ENCODE results near the gene PRKD1.

PRKD1 gene

DNA sequence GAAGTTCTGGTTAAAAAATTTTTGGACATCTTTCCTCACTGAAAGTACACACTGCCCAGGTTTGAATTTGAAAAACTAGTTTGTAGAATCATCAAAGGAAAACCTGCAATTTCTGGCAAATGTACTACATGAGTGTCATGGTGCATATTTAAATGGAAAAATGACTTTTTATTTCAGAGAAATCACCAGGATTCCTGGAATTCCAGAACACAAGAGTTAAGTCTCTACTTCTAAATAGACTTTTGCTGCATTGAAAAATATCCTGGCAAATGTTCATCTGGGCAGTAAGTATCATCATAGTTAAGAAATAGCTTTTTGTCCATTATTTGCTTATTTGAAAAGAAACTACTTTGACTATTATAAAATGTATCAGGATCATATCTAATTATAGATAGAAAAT, 275.1 kb downstream of the PRKD1 start:
- no peaks in the 10 kb centered on the region for H3K4me1 ChIP-seq (ENCODE audit: control insufficient read depth, insufficient read depth, low read length)
- no peaks in the 10 kb centered on the region for H3K27me3 ChIP-seq (ENCODE audit: control insufficient read depth, insufficient read depth, low read length)
- H3K9ac ChIP-seq (ENCODE audit: low read depth, low read length): no peak overlapping the region
- H3K4me3 ChIP-seq (ENCODE audit: low read depth, low read length): no peak overlapping the region
- H3K9me3 ChIP-seq (ENCODE audit: control insufficient read depth, insufficient read depth, low read length): peaks cover under 1% of the 10 kb centered on the region
- H3K36me3 ChIP-seq (ENCODE audit: control insufficient read depth, insufficient read depth, low read length): no peaks in the 10 kb centered on the region

DNA sequence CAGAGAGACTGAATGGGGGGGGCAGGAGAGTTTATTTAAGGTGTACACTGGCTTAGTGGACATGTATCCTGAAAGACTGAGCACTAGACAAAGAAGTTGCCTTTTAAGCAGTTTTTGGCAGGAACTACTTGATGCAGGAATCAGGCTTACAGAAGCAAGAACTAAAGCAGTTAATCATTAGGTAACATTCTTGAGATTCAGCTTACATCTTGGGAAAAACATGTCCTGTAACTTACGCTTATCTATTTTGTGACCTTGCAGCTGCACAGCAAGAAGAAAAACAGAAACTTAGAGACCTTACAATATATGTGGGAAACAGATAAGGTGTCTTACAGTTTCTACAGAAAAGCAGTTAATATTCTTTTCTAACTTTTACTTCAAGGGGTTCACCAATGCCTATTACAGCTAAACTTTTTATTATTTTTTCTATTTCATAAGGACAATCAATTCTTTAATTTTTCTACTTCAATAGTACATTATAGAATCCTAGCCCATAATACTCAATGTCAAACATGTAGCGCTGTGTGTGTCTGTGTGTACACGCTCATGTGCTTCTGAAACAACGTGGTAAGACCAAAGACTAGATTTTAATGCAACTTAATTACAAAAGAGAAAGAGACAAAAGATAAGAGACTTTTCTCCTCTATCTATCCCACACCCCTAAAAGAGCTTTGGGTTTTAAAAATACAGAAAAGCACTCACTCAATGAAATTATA, 276.9 kb downstream of the PRKD1 start:
- H3K4me1 ChIP-seq (ENCODE audit: control insufficient read depth, insufficient read depth, low read length): no peaks in the 10 kb centered on the region
- H3K36me3 ChIP-seq (ENCODE audit: control insufficient read depth, insufficient read depth, low read length): no peaks in the 10 kb centered on the region
- H3K9me3 ChIP-seq (ENCODE audit: control insufficient read depth, insufficient read depth, low read length): peaks cover 3% of the 10 kb centered on the region
- H3K4me3 ChIP-seq (ENCODE audit: low read depth, low read length): no peak overlapping the region
- H3K9ac ChIP-seq (ENCODE audit: low read depth, low read length): no peak overlapping the region
- no peaks in the 10 kb centered on the region for H3K27me3 ChIP-seq (ENCODE audit: control insufficient read depth, insufficient read depth, low read length)

DNA sequence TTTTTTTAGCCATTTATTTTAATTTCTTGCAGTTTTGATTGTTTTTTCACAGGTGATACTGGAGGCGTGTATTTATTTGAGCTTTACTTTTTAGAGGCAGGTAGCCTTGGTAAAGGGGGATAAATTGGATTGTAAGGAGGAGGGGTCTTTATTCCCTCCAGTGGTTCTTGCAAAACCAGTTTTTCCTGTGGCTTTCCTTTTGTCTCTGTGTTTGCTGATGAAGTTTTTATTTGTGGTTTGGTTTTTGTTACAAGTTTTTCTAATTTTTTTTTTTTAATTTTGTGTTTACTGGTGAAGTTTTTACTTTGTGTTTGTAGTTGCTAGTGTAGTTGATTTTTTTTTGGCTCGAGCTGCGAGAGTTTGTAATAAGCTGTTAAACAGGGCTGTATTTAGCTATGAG, 278.5 kb downstream of the PRKD1 start:
- Histone ChIP-seq H3K27me3 (ENCODE audit: control insufficient read depth, insufficient read depth, low read length) (no peaks in the 10 kb centered on the region), H3K36me3 (ENCODE audit: control insufficient read depth, insufficient read depth, low read length) (no peaks in the 10 kb centered on the region), H3K9me3 (ENCODE audit: control insufficient read depth, insufficient read depth, low read length) (peaks cover 3% of the 10 kb centered on the region), H3K4me3 (ENCODE audit: low read depth, low read length) (no peak overlapping the region), H3K4me1 (ENCODE audit: control insufficient read depth, insufficient read depth, low read length) (no peaks in the 10 kb centered on the region), H3K9ac (ENCODE audit: low read depth, low read length) (no peak overlapping the region)

DNA sequence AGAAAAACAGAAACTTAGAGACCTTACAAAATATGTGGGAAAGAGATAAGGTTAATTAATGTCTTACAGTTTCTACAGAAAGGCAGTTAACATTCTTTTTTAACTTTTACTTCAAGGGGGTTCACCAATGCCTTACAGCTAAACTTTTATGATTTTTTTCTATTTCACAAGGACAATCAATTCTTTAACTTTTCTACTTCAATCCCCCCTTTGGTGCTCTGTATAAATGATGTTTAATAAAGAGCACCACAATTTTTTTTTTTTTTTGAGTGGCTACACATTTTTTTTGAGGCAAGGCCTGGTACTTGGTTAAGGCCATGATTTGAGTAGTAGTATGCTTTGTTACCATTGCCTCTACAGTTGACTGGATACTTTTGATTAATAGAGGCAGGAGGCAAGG, 279.6 kb downstream of the PRKD1 start:
- Histone ChIP-seq H3K4me1 (ENCODE audit: control insufficient read depth, insufficient read depth, low read length) (no peaks in the 10 kb centered on the region), H3K9me3 (ENCODE audit: control insufficient read depth, insufficient read depth, low read length) (peaks cover 3% of the 10 kb centered on the region), H3K9ac (ENCODE audit: low read depth, low read length) (no peak overlapping the region), H3K27me3 (ENCODE audit: control insufficient read depth, insufficient read depth, low read length) (no peaks in the 10 kb centered on the region), H3K4me3 (ENCODE audit: low read depth, low read length) (no peak overlapping the region), H3K36me3 (ENCODE audit: control insufficient read depth, insufficient read depth, low read length) (no peaks in the 10 kb centered on the region)

DNA sequence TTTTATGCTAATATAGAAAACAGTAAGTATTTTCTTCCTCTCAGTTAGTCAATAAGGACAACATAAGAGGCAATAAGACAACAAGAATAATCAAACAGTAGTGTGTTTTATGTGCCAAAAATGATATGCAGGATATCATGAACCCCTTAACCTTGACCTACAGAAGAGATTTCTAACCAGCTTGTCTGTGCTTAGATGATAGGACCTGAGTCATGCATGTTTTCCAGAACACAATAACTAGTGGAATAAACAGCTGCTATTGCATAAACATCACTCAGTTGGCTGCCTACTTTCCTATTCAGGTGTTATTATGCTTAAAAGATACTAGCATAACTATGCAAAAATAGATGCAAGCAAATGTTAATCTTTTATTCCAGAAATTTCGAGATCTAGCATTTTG, 282.5 kb downstream of the PRKD1 start:
- H3K36me3 ChIP-seq (ENCODE audit: control insufficient read depth, insufficient read depth, low read length): no peaks in the 10 kb centered on the region
- peaks cover 3% of the 10 kb centered on the region for H3K9me3 ChIP-seq (ENCODE audit: control insufficient read depth, insufficient read depth, low read length)
- no peak overlapping the region for H3K9ac ChIP-seq (ENCODE audit: low read depth, low read length)
- no peaks in the 10 kb centered on the region for H3K4me1 ChIP-seq (ENCODE audit: control insufficient read depth, insufficient read depth, low read length)
- H3K27me3 ChIP-seq (ENCODE audit: control insufficient read depth, insufficient read depth, low read length): no peaks in the 10 kb centered on the region
- no peak overlapping the region for H3K4me3 ChIP-seq (ENCODE audit: low read depth, low read length)

DNA sequence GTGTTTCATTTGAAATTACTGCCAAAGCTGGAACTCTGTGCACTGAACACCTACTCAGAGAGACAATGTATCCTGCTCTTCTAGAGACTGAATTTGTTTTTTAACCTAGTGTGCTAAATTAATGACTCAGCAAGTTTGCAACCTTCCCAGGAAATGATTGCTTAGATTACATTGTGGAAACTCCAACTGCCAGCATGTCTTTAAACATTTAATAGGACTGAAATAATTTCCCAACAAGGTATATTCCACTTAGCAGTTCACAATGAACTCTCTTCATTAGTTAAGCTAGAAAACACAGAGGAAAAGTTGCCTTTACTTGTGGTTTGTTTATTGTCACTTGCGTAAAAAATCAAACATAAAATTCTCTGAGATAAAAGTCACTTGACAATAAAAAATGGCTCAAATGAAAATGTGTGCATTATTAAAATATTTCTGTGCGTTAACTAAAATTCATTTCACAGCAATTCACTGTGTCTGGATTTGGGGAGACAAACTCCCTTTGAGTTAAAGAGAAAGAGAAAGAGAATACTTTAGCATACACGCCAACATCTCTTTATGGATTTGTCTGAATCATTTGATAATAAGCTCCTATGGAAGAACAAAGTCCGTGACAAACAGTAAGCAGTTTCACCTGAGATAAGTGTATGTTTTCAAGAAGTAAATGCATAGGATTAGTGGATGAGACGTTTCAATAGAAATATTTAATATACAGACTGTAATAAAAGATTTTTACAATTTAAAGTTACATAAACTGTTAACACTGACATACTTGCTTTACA, 284.0 kb downstream of the PRKD1 start:
- no peaks in the 10 kb centered on the region for H3K27me3 ChIP-seq (ENCODE audit: control insufficient read depth, insufficient read depth, low read length)
- no peaks in the 10 kb centered on the region for H3K36me3 ChIP-seq (ENCODE audit: control insufficient read depth, insufficient read depth, low read length)
- H3K4me1 ChIP-seq (ENCODE audit: control insufficient read depth, insufficient read depth, low read length): no peaks in the 10 kb centered on the region
- no peak overlapping the region for H3K9ac ChIP-seq (ENCODE audit: low read depth, low read length)
- H3K4me3 ChIP-seq (ENCODE audit: low read depth, low read length): no peak overlapping the region
- H3K9me3 ChIP-seq (ENCODE audit: control insufficient read depth, insufficient read depth, low read length): peaks cover 3% of the 10 kb centered on the region

DNA sequence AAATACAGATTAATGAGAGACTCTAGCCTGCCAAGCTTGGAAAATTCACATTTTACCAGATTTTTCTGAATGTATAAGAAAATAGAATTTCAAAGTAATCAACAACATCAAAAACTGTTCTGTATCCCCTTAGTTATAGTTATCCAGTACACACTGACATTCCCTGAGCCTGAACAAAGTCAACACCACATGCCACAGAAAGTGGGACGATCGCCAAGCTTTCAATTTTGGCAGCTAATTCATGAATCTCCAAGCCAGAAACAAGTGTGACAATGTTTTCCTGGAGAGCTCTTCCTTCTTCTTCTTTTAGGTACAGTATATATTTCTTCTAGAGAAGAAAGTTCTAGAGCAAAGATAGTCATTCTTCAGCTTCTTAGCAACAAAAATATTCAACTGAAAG, 290.2 kb downstream of the PRKD1 start:
- Histone ChIP-seq H3K9ac (ENCODE audit: low read depth, low read length) (no peak overlapping the region), H3K9me3 (ENCODE audit: control insufficient read depth, insufficient read depth, low read length) (no peaks in the 10 kb centered on the region), H3K36me3 (ENCODE audit: control insufficient read depth, insufficient read depth, low read length) (no peaks in the 10 kb centered on the region), H3K27me3 (ENCODE audit: control insufficient read depth, insufficient read depth, low read length) (no peaks in the 10 kb centered on the region), H3K4me3 (ENCODE audit: low read depth, low read length) (no peak overlapping the region), H3K4me1 (ENCODE audit: control insufficient read depth, insufficient read depth, low read length) (no peaks in the 10 kb centered on the region)

DNA sequence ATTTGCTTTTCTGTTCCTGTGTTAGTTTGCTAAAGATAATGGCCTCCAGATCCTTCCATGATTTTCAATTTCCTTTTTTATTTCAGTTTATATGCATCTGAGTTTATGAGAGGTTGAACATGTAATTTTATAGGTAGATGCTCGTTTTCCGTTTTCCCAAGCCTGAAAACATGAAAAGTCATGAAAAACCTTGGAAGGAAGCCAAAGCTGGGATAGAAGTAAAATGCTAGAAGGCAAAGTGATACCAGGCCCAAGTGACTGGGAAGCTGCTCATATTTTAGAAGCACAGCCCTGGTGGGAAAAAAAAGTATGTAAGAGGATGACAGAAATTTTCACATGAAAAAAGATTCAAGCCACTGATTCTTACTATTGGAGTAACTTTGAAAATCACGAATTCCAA, 290.8 kb downstream of the PRKD1 start:
- H3K9ac ChIP-seq (ENCODE audit: low read depth, low read length): no peak overlapping the region
- H3K9me3 ChIP-seq (ENCODE audit: control insufficient read depth, insufficient read depth, low read length): no peaks in the 10 kb centered on the region
- H3K36me3 ChIP-seq (ENCODE audit: control insufficient read depth, insufficient read depth, low read length): no peaks in the 10 kb centered on the region
- no peaks in the 10 kb centered on the region for H3K4me1 ChIP-seq (ENCODE audit: control insufficient read depth, insufficient read depth, low read length)
- no peaks in the 10 kb centered on the region for H3K27me3 ChIP-seq (ENCODE audit: control insufficient read depth, insufficient read depth, low read length)
- no peak overlapping the region for H3K4me3 ChIP-seq (ENCODE audit: low read depth, low read length)

DNA sequence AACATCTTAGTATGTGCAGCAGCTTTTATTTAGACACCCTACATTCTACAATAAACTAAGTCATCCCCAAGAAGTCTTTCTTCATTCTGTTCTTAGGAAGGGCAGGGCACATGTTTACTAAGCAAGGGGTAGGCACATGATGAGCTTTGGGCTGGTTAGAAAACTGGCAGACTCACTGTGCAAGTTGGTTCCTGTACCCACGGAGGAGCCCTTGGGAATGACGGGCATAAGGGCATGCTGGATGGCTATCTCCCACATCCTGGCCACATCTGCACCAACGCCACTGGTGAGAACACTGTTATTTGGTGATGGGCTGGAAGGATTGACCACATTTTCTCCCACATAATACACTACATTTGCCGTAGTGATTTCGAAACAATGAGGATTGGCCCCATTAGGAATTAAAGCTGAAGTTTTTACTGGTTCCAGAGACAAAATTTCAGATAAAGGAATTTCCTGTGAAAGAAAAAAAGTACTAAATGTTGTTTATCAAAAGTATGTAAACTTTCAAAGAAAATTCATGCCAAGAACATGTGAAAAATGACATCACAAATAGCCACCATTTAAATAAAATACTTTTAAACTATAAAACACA, 297.0 kb downstream of the PRKD1 start:
- H3K9ac ChIP-seq (ENCODE audit: low read depth, low read length): no peak overlapping the region
- no peaks in the 10 kb centered on the region for H3K9me3 ChIP-seq (ENCODE audit: control insufficient read depth, insufficient read depth, low read length)
- H3K4me1 ChIP-seq (ENCODE audit: control insufficient read depth, insufficient read depth, low read length): no peaks in the 10 kb centered on the region
- no peaks in the 10 kb centered on the region for H3K36me3 ChIP-seq (ENCODE audit: control insufficient read depth, insufficient read depth, low read length)
- H3K27me3 ChIP-seq (ENCODE audit: control insufficient read depth, insufficient read depth, low read length): no peaks in the 10 kb centered on the region
- H3K4me3 ChIP-seq (ENCODE audit: low read depth, low read length): no peak overlapping the region

DNA sequence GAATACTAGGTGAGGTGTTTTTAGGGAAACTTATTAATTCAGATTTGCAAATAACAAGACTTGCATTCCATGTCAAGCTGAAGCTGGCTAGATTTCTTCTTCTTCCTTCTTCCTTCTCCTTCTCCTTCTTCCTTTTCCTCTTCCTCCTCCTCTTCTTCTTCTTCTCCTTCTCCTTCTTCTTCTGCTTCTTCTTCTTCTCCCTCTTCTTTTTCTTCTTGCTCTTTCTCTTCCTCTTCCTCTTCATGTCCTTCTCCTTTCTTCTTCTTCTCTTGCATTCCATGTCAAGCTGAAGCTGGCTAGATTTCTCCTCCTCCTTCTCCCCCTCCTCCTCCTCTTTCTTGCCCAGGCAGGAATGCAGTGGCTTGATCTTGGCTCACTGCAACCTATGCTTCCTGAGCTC, 297.8 kb downstream of the PRKD1 start:
- no peak overlapping the region for H3K4me3 ChIP-seq (ENCODE audit: low read depth, low read length)
- H3K9me3 ChIP-seq (ENCODE audit: control insufficient read depth, insufficient read depth, low read length): no peaks in the 10 kb centered on the region
- no peaks in the 10 kb centered on the region for H3K36me3 ChIP-seq (ENCODE audit: control insufficient read depth, insufficient read depth, low read length)
- H3K4me1 ChIP-seq (ENCODE audit: control insufficient read depth, insufficient read depth, low read length): no peaks in the 10 kb centered on the region
- no peaks in the 10 kb centered on the region for H3K27me3 ChIP-seq (ENCODE audit: control insufficient read depth, insufficient read depth, low read length)
- H3K9ac ChIP-seq (ENCODE audit: low read depth, low read length): no peak overlapping the region

DNA sequence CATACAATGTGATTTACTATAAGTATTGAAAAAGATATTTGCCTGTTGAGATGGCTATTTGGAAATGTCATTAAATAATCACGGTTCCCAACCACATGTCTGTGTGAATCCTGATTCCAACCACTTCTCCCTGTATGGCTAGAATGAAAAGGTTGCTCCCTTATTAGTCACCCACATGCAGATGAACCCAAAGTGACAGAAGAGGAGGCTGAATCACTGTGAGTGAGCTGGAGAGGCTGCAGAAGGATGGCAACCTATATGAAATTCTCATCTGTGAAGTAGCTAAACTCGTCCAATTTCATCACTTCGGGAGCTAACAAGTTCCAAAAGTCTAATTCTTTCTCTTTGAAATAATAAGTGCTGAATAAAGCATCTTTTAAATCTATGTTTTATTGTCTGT, 300.5 kb downstream of the PRKD1 start:
- Histone ChIP-seq H3K36me3 (ENCODE audit: control insufficient read depth, insufficient read depth, low read length) (no peaks in the 10 kb centered on the region), H3K4me1 (ENCODE audit: control insufficient read depth, insufficient read depth, low read length) (no peaks in the 10 kb centered on the region), H3K4me3 (ENCODE audit: low read depth, low read length) (no peak overlapping the region), H3K9ac (ENCODE audit: low read depth, low read length) (no peak overlapping the region), H3K27me3 (ENCODE audit: control insufficient read depth, insufficient read depth, low read length) (no peaks in the 10 kb centered on the region), H3K9me3 (ENCODE audit: control insufficient read depth, insufficient read depth, low read length) (no peaks in the 10 kb centered on the region)
